PC-3 (cell line): Measurements from ENCODE around the gene DPH2. TPM values are rescaled to one million over a fixed set of nuclear protein-coding genes. Genes with fewer than 3 reads are reported as not detected.
A peak's percentile ranks its signal among the peaks of the same experiment; 100 is the strongest.

Experiments used
- ATAC-seq: fragments of 200-7000 bp; cut with Tn5 transposase; 2 replicates; pipeline ENCODE4 v1.9.1; 2020; ENCODE audit warnings: mild to moderate bottlenecking, moderate library complexity
- BruUV-seq: library from RNA; stranded (reverse); fragments of 400-500 nt; replicated peaks from 2 replicates; lab custom pipeline; 2021; lab: Mats Ljungman, UMichigan
- CTCF ChIA-PET: fragments of 300-600 bp; sonication (Branson Sonifier 250); formaldehyde crosslinking; loops from one replicate; lab custom pipeline; 2022; ENCODE audit warnings: antibody characterized with exemption; lab: Charles Lee
- POLR2A ChIA-PET: fragments of 300-600 bp; sonication (Branson Sonifier 250); formaldehyde crosslinking; loops from one replicate; lab custom pipeline; 2022; ENCODE audit warnings: antibody characterized with exemption; ENCODE audit not compliant: unreplicated experiment; lab: Charles Lee
- DNase-seq: peaks from one replicate; pipeline ENCODE4 v3.0.0-alpha.2; 2015
- H2AFZ ChIP-seq: fragments of 300-600 bp; sonication (generic); 2 replicates; pipeline ENCODE4 v1.6.0; 2016; ENCODE audit warnings: antibody characterized with exemption, low read length
- H3F3A ChIP-seq: fragments of 300-600 bp; sonication (generic); one replicate; pipeline ENCODE4 v1.6.0; 2017; ENCODE audit warnings: antibody characterized with exemption, low read length, control low read depth, mild to moderate bottlenecking; ENCODE audit not compliant: unreplicated experiment
- H3K27ac ChIP-seq: fragments of 300-600 bp; sonication (generic); 2 replicates; pipeline ENCODE4 v1.5.1; 2016; ENCODE audit warnings: mild to moderate bottlenecking, low read length
- H3K27me3 ChIP-seq: fragments of 300-600 bp; sonication (generic); 2 replicates; pipeline ENCODE4 v1.6.1; 2016; ENCODE audit warnings: low read length, mixed read lengths
- H3K36me3 ChIP-seq: fragments of 300-600 bp; sonication (generic); 2 replicates; pipeline ENCODE4 v1.6.1; 2016; ENCODE audit warnings: low read depth, mixed run types, low read length, mixed read lengths
- H3K4me1 ChIP-seq: fragments of 300-600 bp; sonication (generic); 2 replicates; pipeline ENCODE4 v1.5.1; 2016; ENCODE audit warnings: low read length; ENCODE audit not compliant: insufficient read depth
- H3K4me2 ChIP-seq: fragments of 300-600 bp; sonication (generic); 2 replicates; pipeline ENCODE4 v1.6.0; 2016; ENCODE audit warnings: low read length
- H3K4me3 ChIP-seq: fragments of 300-600 bp; sonication (generic); 2 replicates; pipeline ENCODE4 v1.5.1; 2016; ENCODE audit warnings: mild to moderate bottlenecking, low read length, mixed read lengths
- H3K79me2 ChIP-seq: fragments of 300-600 bp; sonication (generic); 2 replicates; pipeline ENCODE4 v1.6.1; 2017; ENCODE audit warnings: low read length, mixed read lengths
- H3K9ac ChIP-seq: fragments of 300-600 bp; sonication (generic); 2 replicates; pipeline ENCODE4 v1.6.0; 2016; ENCODE audit warnings: mild to moderate bottlenecking, low read length
- H3K9me2 ChIP-seq: fragments of 300-600 bp; sonication (generic); replicated peaks from 2 replicates; pipeline ENCODE4 v1.6.1; 2016; ENCODE audit warnings: mixed run types, low read length, mixed read lengths
- H3K9me3 ChIP-seq: fragments of 300-600 bp; sonication (generic); 2 replicates; pipeline ENCODE4 v1.6.1; 2016; ENCODE audit warnings: low read length, mixed read lengths
- H4K20me1 ChIP-seq: fragments of 300-600 bp; sonication (generic); 2 replicates; pipeline ENCODE4 v1.6.1; 2016; ENCODE audit warnings: low read length, mixed read lengths
- CTCF ChIP-seq: fragments of 300-600 bp; sonication (generic); conservative IDR thresholded peaks from 2 replicates; pipeline ENCODE4 v1.5.1; 2017; ENCODE audit warnings: antibody characterized with exemption, low read depth, mild to moderate bottlenecking, low read length
- EZH2 ChIP-seq: fragments of 300-600 bp; sonication (generic); IDR thresholded peaks from one replicate; pipeline ENCODE4 v1.6.1; 2017; ENCODE audit warnings: antibody characterized with exemption, mild to moderate bottlenecking, low read length; ENCODE audit not compliant: unreplicated experiment
- EZH2phosphoT487 ChIP-seq: fragments of 300-600 bp; sonication (generic); IDR thresholded peaks from 2 replicates; pipeline ENCODE4 v1.6.1; 2018; ENCODE audit warnings: mild to moderate bottlenecking, antibody characterized with exemption, low read length, borderline replicate concordance
- intact Hi-C: fragments of 100-400 bp; cut with micrococcal nuclease; formaldehyde crosslinking; loops from 2 replicates; pipeline ENCODE4 v1.9.0; 2023
- total RNA-seq: library from RNA; depleted of rRNA; stranded (reverse); fragments of >200 nt; gene quantifications from 2 replicates; pipeline ENCODE4 v1.2.3, GENCODE V29; 2014

Gene DPH2
- total RNA-seq, 1 experiment from 2014 or later: 46.3 TPM

GRCh38 chr1:43937179-43937865 lies 32.5 kb upstream of the DPH2 start:
- no peaks in the 10 kb centered on the region for H3K9me3 ChIP-seq
- no peaks in the 10 kb centered on the region for H3K9me2 ChIP-seq
- H3K36me3 ChIP-seq: no peaks in the 10 kb centered on the region; the same call in 1 of the 2 replicates
- no peaks in the 10 kb centered on the region for H3K27me3 ChIP-seq
- POLR2A ChIA-PET: interaction anchor here (0.6 kb wide), 1 partner anchor 83 kb away, joined by 4 read pairs; no protein-coding TSS in a partner anchor
- CTCF ChIA-PET: interaction anchor here (0.7 to 0.9 kb wide), 2 partner anchors 38 to 174 kb away, joined by 3 to 4 read pairs; partner anchors contain the start of gene ATP6V0B
- ATAC-seq: no peak
- TF ChIP-seq EZH2phosphoT487 (no peak), EZH2 (no peak), CTCF (no peak)
- H4K20me1 ChIP-seq: no peaks in the 10 kb centered on the region
- H3K4me3 ChIP-seq: peak overlapping the region; percentile 64; the same call in 1 of the 2 replicates
- H3K4me2 ChIP-seq: peak overlapping the region; percentile 83
- peaks cover 43% of the 10 kb centered on the region for H3K4me1 ChIP-seq
- H3K27ac ChIP-seq: 0 out of 2 replicates have a peak overlapping the region, but pooled peaks have one; percentile 9
- intact Hi-C loops: no loop called here
- no peaks in the 10 kb centered on the region for H3F3A ChIP-seq
- no peak overlapping the region for H2AFZ ChIP-seq
- H3K9ac ChIP-seq: no peak overlapping the region
- no TSS peak for BruUV-seq
- peak; percentile 48 for DNase-seq
- H3K79me2 ChIP-seq: peaks cover 6% of the 10 kb centered on the region; the same call in 1 of the 2 replicates

- Histone ChIP-seq H3K36me3 (no peaks in the 10 kb centered on the region; the same call in 1 of the 2 replicates), H3K27me3 (no peaks in the 10 kb centered on the region), H3K4me3 (no peak overlapping the region), H3K9me3 (no peaks in the 10 kb centered on the region), H3K79me2 (peaks cover 6% of the 10 kb centered on the region; the same call in 1 of the 2 replicates), H3K9me2 (no peaks in the 10 kb centered on the region), H3K27ac (no peak overlapping the region), H3K9ac (no peak overlapping the region), H2AFZ (no peak overlapping the region), H3K4me2 (no peak overlapping the region), H3F3A (no peaks in the 10 kb centered on the region), H3K4me1 (peaks cover 33% of the 10 kb centered on the region), H4K20me1 (no peaks in the 10 kb centered on the region)
- no TSS peak for BruUV-seq
- POLR2A ChIA-PET: no interaction called here
- DNase-seq (no peak), ATAC-seq (no peak)
- CTCF ChIA-PET: interaction anchor here (0.9 kb wide), 1 partner anchor 175 kb away, joined by 4 read pairs; no protein-coding TSS in a partner anchor
- intact Hi-C loops: no loop called here
- TF ChIP-seq EZH2 (no peak), EZH2phosphoT487 (no peak), CTCF (no peak)
Observed at GRCh38 chr1:43938383-43938782, 31.4 kb upstream of the DPH2 start.
